Mammary epithelial cell (primary cell): Measurements from ENCODE around the gene TMEM41A.
"Not testable (repeated sequence)": the region's sequence is repeated elsewhere in the genome, so short reads cannot be mapped to it uniquely, and the experiment has no call there.

Experiments used
- CTCF ChIP-seq, 2 donors: IDR thresholded peaks in 1 of 2; conservative IDR thresholded peaks in 1 of 2; 2 replicates each; pipeline ENCODE4 v1.5.1; 2011 to 2012; ENCODE audit warnings: inconsistent platforms in 2 of 2, low read length in 2 of 2, mild to moderate bottlenecking in 2 of 2, control low read depth in 1 of 2, low read depth in 1 of 2; ENCODE audit not compliant: insufficient read depth in 1 of 2; ENCODE audit errors: extremely low read depth in 1 of 2
- EZH2 ChIP-seq: IDR thresholded peaks from 2 replicates; pipeline ENCODE4 v1.6.1; 2012; ENCODE audit warnings: low read length, inconsistent platforms, borderline replicate concordance

- TF ChIP-seq CTCF (conservative IDR thresholded peaks at IDR 0.05 in 1 of 2, IDR thresholded peaks at IDR 0.05 in 1 of 2; ENCODE audit: extremely low read depth in 1 of 2, insufficient read depth in 1 of 2, low read depth in 1 of 2, low read length in 2 of 2); EZH2: not testable (repeated sequence)
Observed at GRCh38 chr3:185466123-185466522, 32.7 kb downstream of the TMEM41A start.
